Cardiac muscle cell (in vitro differentiated cells and primary cell): ENCODE data around the gene ZBTB43. TPM values are rescaled to one million over a fixed set of nuclear protein-coding genes. Genes with fewer than 3 reads are reported as not detected.
A peak's percentile ranks its signal among the peaks of the same experiment; 100 is the strongest.

ENCODE experiments used
- DNase-seq, 2 donors: peaks; one replicate each; pipeline versions ENCODE4 v3.0.0 to v3.0.0-alpha.2; 2010 to 2017; ENCODE audit warnings: low read depth in 1 of 2, low spot score in 1 of 2
- H3K27ac ChIP-seq: fragments of 200-600 bp; sonication (generic); 2 replicates; pipeline ENCODE4 v1.5.1; 2016
- H3K27me3 ChIP-seq: fragments of 200-600 bp; sonication (generic); 2 replicates; pipeline ENCODE4 v1.6.0; 2016; ENCODE audit warnings: control low read depth
- H3K36me3 ChIP-seq: fragments of 200-600 bp; sonication (generic); 2 replicates; pipeline ENCODE4 v1.5.1; 2016; ENCODE audit warnings: control low read depth
- H3K4me1 ChIP-seq: fragments of 200-600 bp; sonication (generic); 2 replicates; pipeline ENCODE4 v1.8.1; 2017; ENCODE audit warnings: low read depth, mild to moderate bottlenecking, mixed run types
- H3K4me3 ChIP-seq: fragments of 200-600 bp; sonication (generic); 2 replicates; pipeline ENCODE4 v1.5.1; 2016; ENCODE audit warnings: mild to moderate bottlenecking
- H3K9me3 ChIP-seq: fragments of 200-600 bp; sonication (generic); 2 replicates; pipeline ENCODE4 v1.5.1; 2017; ENCODE audit warnings: low read depth, mild to moderate bottlenecking, control low read depth
- CTCF ChIP-seq: IDR thresholded peaks from 2 replicates; pipeline ENCODE4 v1.5.1; 2012; ENCODE audit warnings: low read depth, mild to moderate bottlenecking, low read length
- polyA plus RNA-seq: library from polyadenylated mRNA; unstranded; fragments of >200 nt; fragmentation: Nextera tagmentation; extraction: Ambion mirVana; gene quantifications from 2 replicates; pipeline ENCODE4 v1.2.1, GENCODE V29; 2016
- total RNA-seq: library from RNA; depleted of rRNA; stranded (reverse); fragments of >200 nt; gene quantifications from 2 replicates; pipeline ENCODE4 v1.2.3, GENCODE V29; 2016

Gene ZBTB43
- total and polyA plus RNA-seq, 2 experiments from 2014 or later: 17.6 to 18.6 TPM

DNA sequence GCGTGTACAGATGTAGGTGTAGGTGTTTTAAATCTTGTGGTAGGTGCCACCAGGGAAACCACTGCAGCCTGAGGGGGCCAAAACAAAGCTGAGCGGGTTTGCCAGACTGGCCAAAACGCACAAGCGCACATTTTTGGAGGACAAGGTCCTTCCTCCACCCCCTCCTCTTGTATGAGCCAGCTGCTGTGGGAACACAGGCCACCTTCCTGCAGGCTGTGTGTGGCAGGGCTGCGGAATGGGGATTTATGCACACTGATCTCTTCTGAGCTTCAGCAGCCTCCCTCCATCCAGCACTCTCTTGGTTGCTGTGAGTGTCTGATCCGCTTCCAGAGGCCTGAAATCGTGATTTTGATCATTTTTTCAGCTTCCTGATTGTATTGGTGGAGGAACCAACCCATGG is 22.4 kb downstream of the ZBTB43 start:
- no peak for TF ChIP-seq CTCF

DNA sequence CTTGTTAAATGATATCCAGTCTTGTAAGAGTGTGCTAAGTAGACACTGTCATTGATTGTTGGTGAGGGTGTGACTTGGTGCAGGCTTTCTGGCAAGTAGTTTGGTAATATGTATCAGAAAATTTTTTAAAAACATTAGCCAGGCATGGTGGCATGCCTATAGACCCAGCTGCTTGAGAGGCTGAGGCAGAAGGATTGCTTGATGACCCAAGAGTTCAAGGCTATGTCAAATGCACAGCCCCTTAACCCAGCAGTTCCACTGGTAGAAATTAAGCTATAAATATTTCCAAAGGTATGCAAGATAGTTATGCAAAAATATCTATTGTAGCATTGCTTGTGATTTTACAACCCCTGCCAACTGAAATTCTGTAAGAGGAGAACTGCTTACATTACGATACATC is 24.2 kb downstream of the ZBTB43 start:
- H3K9me3 ChIP-seq: no peaks in the 10 kb centered on the region
- H3K27me3 ChIP-seq: no peaks in the 10 kb centered on the region
- peaks cover 3% of the 10 kb centered on the region for H3K4me1 ChIP-seq
- H3K36me3 ChIP-seq: peaks cover 17% of the 10 kb centered on the region
- H3K4me3 ChIP-seq: no peak overlapping the region
- no peak for TF ChIP-seq CTCF
- no peak overlapping the region for H3K27ac ChIP-seq
- no peak for DNase-seq

More for the DNA sequence above, 22.4 kb downstream of the ZBTB43 start:
- H3K27ac ChIP-seq: no peak overlapping the region
- no peak for DNase-seq
- no peak overlapping the region for H3K4me3 ChIP-seq
- no peaks in the 10 kb centered on the region for H3K4me1 ChIP-seq
- no peaks in the 10 kb centered on the region for H3K9me3 ChIP-seq
- H3K36me3 ChIP-seq: peaks cover 2% of the 10 kb centered on the region
- H3K27me3 ChIP-seq: no peaks in the 10 kb centered on the region

DNA sequence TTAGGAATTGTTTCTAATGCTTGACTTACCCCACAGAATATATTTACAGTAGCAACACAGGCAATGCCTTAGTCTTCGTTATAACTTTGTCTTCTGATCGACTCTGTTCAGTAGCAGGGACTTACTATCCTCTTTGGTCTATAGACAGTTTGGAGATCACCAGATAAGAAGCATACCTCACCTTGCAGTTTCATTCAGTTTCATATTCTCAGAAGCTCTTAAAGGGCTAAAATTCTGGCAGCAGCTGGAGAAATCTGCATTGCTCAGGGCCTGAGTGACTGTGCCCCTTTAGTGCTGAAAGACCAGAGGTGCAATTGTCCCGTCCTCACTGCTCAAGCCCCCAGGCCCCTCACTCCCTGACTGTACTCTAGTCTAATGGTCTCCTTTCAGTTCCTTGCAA is 26.0 kb downstream of the ZBTB43 start:
- H3K4me1 ChIP-seq: peaks cover 8% of the 10 kb centered on the region
- no peak overlapping the region for H3K4me3 ChIP-seq
- no peak for DNase-seq
- peaks cover 25% of the 10 kb centered on the region for H3K36me3 ChIP-seq
- no peaks in the 10 kb centered on the region for H3K27me3 ChIP-seq
- no peak for TF ChIP-seq CTCF
- H3K9me3 ChIP-seq: no peaks in the 10 kb centered on the region
- H3K27ac ChIP-seq: no peak overlapping the region

DNA sequence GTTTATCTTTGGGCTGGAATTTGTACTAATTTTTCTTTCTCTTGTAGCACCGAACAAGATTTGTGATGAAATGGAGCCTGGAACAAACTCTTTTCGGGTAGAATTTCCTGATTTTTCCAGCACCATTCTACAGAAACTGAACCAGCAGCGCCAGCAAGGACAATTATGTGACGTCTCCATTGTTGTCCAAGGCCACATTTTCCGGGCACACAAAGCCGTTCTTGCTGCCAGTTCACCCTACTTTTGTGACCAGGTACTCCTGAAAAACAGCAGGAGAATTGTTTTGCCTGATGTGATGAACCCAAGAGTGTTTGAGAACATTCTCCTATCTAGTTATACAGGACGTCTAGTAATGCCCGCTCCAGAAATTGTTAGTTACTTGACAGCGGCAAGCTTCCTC is 27.6 kb downstream of the ZBTB43 start:
- no peaks in the 10 kb centered on the region for H3K9me3 ChIP-seq
- peaks cover 25% of the 10 kb centered on the region for H3K36me3 ChIP-seq
- H3K4me3 ChIP-seq: no peak overlapping the region
- TF ChIP-seq CTCF: no peak
- peak overlapping the region; percentile 6 for H3K27ac ChIP-seq
- no peaks in the 10 kb centered on the region for H3K27me3 ChIP-seq
- no peak for DNase-seq
- H3K4me1 ChIP-seq: peaks cover 11% of the 10 kb centered on the region

- Histone ChIP-seq H3K27me3 (no peaks in the 10 kb centered on the region), H3K4me3 (no peak overlapping the region)
- no peak for DNase-seq
Observed at GRCh38 chr9:126833020-126833419, 28.2 kb downstream of the ZBTB43 start.

More at GRCh38 chr9:126833020-126833419, 28.2 kb downstream of the ZBTB43 start:
- Histone ChIP-seq H3K36me3 (peaks cover 25% of the 10 kb centered on the region), H3K9me3 (no peaks in the 10 kb centered on the region), H3K4me1 (peaks cover 17% of the 10 kb centered on the region), H3K27ac (peak overlapping the region; percentile 28)
- TF ChIP-seq CTCF: no peak
